Stimulated activated CD4-positive, alpha-beta T cell treated with anti-CD3 and anti-CD28 coated beads, TNF-alpha, amount 100 ng/mL, for 24 hours (primary cell): ENCODE measurements around the gene F12.
A peak's percentile ranks its signal among the peaks of the same experiment; 100 is the strongest.

Source experiments
- DNase-seq, 3 experiments: peaks; one replicate each; pipeline ENCODE4 v3.0.0-alpha.2; 2020; ENCODE audit warnings: low read depth in 3 of 3

The F12 gene

GRCh38 chr5:177412603-177413233 lies 3.4 kb upstream of the F12 start:
- no peak for DNase-seq

GRCh38 chr5:177410575-177410974 lies 1.2 kb upstream of the F12 start:
- DNase-seq, result no peak

DNA sequence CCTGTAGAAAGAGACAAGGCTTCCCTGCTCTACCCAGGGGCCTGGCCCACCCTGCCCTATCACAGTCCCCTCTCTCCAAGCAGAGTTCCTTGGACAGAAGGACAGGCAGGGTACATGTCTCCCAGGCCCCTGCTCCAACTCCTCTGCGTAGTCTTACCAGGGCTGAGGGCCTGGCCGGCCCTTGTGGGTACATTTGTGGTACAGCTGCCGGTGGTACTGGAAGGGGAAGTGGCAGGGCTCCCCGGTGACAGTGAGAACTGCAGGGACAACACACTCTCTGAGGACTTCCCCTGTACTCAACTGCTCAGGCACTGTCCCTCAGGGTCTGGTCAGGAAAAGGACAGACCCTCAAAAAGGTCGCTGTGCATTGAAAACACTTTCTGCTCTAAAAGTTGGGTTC lies 3.6 kb downstream of the F12 start:
- no peak for DNase-seq

- no peak for DNase-seq
These were observed 4.1 kb downstream of the F12 start for GRCh38 chr5:177405312-177405711.

GRCh38 chr5:177404641-177405179 lies 4.7 kb downstream of the F12 start:
- no peak for DNase-seq

- peak; percentile 66 to 86 (median 67) for DNase-seq
These were observed 5.3 kb downstream of the F12 start for GRCh38 chr5:177403792-177404640.

DNA sequence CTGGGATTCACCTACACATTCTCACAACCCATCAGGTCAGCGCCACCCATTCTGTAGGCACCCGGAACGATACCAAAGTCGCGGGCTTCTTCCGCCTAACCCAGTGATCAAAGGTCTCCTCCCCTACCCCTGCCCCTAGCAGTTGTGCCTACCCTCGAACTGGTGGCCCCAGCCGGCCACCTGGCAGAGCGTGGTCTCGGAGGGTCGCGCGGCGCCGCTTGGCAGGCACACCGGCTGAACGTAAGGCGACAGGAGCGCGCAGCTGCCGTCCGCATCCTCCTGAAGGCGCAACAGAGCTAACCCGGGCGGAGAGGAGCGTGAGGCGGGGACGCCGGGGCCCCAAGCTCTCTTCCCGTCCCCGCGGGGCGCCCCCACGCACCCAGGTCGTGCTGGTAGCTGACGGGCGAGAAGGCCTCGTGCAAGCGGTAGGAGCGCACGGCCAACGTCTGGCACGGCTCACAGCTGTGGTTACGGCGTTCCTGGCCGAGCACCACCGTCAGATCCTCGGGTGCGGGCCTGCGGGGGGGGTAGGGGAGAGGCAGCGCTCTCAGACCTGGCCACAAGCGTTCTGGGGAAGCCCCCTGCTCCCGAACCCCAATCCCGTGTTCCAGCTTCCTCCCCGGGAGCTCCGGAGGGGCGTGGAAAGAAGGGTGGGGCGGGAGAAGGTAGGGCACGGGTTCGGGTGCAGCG lies 6.1 kb downstream of the F12 start:
- peak in 1 of 3 experiments; percentile 41 for DNase-seq

DNA sequence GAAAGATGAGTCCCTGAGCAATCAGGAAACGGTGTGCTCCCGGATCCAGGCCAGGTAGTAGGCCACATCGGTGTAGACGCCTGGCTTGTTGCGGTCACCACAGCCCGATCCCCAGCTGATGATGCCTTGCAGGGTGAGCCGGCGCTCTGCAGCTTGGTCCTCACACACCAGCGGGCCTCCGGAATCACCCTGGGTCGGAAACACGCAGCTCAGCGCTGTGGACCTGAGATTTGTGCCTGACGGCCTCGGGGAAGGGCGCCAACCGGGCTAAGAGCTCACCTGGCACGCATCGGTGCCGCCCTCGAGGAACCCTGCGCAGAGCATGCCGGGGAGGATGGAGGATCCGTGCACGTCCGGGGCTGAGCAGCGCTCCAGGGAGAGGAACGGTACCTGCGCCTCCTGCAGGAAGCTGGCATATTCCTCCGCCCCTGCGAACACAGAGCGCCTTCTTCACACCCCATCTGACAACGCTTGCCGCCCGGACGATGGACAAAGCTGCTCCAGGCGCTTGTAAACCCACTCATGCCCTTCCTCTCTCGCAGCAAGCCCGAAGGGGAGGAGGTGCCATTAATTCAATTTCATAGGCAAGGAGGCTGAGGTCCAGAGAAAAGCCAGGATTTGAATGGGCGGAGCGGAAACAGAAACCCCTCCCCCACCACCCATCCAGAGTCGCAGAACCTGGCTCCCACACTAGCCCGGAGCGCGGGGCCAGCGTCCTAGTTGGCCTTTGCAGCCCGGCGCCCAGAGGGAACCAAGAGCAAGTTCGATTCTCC lies 6.9 kb downstream of the F12 start:
- peak in 2 of 3 experiments; percentile 47 to 76 for DNase-seq

GRCh38 chr5:177399997-177400868 lies 9.1 kb downstream of the F12 start, which contains the start of gene PFN3:
TSS of gene PFN3 (minus strand) at chr5:177400661. CDS start at chr5:177400576, 85 bp downstream.
- DNase-seq, result no peak

DNA sequence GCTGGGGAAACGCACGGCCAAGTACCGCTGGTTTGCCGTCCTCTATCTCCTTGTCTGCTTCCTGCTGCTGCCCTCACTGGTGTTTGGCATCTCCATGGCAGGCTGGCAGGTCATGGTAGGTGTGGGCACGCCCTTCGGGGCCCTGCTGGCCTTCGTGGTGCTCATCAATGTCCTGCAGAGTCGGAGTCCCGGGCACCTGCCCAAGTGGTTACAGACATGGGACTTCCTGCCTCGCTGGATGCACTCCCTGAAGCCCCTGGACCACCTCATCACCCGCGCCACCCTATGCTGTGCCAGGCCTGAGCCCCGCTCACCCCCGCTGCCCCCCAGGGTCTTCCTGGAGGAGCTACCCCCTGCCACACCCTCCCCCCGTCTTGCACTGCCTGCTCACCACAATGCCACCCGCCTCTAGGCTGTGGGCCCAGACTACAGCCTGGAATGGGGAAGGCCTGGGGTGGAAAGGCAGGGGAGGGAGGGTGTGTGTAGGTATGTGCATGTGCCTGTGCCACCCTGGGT lies 11.4 kb downstream of the F12 start:
- no peak for DNase-seq

DNA sequence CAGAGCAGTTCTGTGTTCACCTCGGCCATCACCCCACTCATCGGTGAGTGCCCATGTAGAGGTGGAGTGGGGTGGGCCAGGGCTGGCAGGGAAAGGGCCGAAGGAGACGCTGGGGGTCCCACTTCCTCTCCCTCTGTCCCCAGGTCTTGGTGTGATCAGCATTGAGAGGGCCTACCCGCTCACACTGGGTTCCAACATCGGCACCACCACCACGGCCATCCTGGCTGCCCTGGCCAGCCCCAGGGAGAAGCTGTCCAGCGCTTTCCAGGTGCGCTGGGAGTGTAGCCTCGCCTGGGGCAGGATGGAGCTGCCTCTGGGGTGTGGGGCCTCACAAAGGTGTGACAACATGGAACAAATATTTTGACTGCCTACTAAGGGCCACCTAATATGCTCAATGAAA lies 12.6 kb downstream of the F12 start:
- DNase-seq, result no peak

- no peak for DNase-seq
These were observed 13.3 kb downstream of the F12 start for GRCh38 chr5:177396078-177396477.

- no peak for DNase-seq
These were observed 15.4 kb downstream of the F12 start for GRCh38 chr5:177393990-177394389.

DNA sequence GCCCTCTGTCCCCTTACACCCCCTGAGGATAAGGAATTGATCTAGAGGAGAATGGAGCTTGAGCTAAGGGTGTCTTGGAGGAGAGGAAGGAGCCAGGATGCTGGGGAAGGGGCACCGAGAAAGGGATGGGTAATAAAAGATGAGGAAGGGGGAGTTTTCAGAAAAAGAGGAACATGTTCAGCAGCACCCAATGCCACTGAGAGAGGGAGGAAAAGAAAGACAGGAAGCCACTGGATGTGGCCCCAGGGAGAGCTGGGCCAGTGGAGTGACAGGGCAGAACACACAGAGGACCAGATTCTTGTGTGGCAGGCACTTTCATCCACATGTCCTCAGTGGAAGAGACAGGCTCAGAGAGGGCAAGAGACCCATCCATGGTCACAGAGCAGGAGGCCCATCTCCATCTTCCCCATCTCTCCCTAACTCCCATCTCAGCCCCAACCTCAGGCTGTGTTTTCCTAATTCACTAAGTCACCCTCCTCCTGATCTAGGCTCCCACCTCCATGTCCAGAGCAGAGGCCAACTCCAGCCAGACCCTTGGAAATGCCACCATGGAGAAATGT lies 16.1 kb downstream of the F12 start:
- DNase-seq, result no peak

GRCh38 chr5:177392765-177393164 lies 16.6 kb downstream of the F12 start:
- DNase-seq, result no peak

GRCh38 chr5:177390363-177391300 lies 18.7 kb downstream of the F12 start:
- peak; percentile 78 to 84 (median 78) for DNase-seq

GRCh38 chr5:177389241-177390169 lies 19.9 kb downstream of the F12 start:
- peak in 2 of 3 experiments; percentile 44 to 50 for DNase-seq
